GM18907 (cell line): ENCODE results near the gene ZNF775.
"Not testable (repeated sequence)": the region's sequence is repeated elsewhere in the genome, so short reads cannot be mapped to it uniquely, and the experiment has no call there.

ENCODE experiments used
- ATAC-seq: cut with Tn5 transposase; IDR thresholded peaks from one replicate; pipeline ENCODE4 v1.9.1; 2021; ENCODE audit warnings: mild to moderate bottlenecking, moderate library complexity; ENCODE audit not compliant: unreplicated experiment

Gene ZNF775

GRCh38 chr7:150381785-150382122, 2.6 kb downstream of the ZNF775 start:
- ATAC-seq, result no peak

GRCh38 chr7:150382123-150382843, 3.2 kb downstream of the ZNF775 start:
- no peak for ATAC-seq

GRCh38 chr7:150382844-150383225, 3.7 kb downstream of the ZNF775 start:
- no peak for ATAC-seq

- ATAC-seq, result no peak
Measured at GRCh38 chr7:150383710-150384397, 4.7 kb downstream of the ZNF775 start.

- no peak for ATAC-seq
Measured at GRCh38 chr7:150384406-150385301, 5.5 kb downstream of the ZNF775 start.

- no peak for ATAC-seq
Measured at GRCh38 chr7:150385302-150385723, 6.2 kb downstream of the ZNF775 start.

GRCh38 chr7:150385884-150386283, 6.8 kb downstream of the ZNF775 start:
- not testable (repeated sequence) for ATAC-seq

GRCh38 chr7:150388306-150388705, 9.2 kb downstream of the ZNF775 start:
- no peak for ATAC-seq

- no peak for ATAC-seq
Measured at GRCh38 chr7:150388709-150389531, 9.8 kb downstream of the ZNF775 start.

GRCh38 chr7:150389532-150389816, 10.3 kb downstream of the ZNF775 start:
- no peak for ATAC-seq

- no peak for ATAC-seq
Measured at GRCh38 chr7:150390205-150390604, 11.1 kb downstream of the ZNF775 start.

- ATAC-seq, result no peak
Measured at GRCh38 chr7:150393325-150393724, 14.2 kb downstream of the ZNF775 start.

- ATAC-seq, result no peak
Measured at GRCh38 chr7:150396426-150396825, 17.3 kb downstream of the ZNF775 start.

- no peak for ATAC-seq
Measured at GRCh38 chr7:150396851-150397260, 17.7 kb downstream of the ZNF775 start.

- no peak for ATAC-seq
Measured at GRCh38 chr7:150397346-150398107, 18.4 kb downstream of the ZNF775 start.

- ATAC-seq, result no peak
Measured at GRCh38 chr7:150398108-150398964, 19.2 kb downstream of the ZNF775 start.

GRCh38 chr7:150398965-150399320, 19.8 kb downstream of the ZNF775 start:
- no peak for ATAC-seq

GRCh38 chr7:150399421-150400007, 20.4 kb downstream of the ZNF775 start:
- no peak for ATAC-seq
